H1 (cell line): ENCODE data around the gene RAD9B.

ENCODE experiments used
- BCL11A ChIP-seq, 2 experiments: IDR thresholded peaks; one replicate each; pipeline ENCODE4 v1.6.1; 2011; ENCODE audit warnings: low read depth in 2 of 2, low read length in 2 of 2, mild to moderate bottlenecking in 2 of 2
- CTCF ChIP-seq, 3 experiments: IDR thresholded peaks; 1 replicate in 2 of 3; 2 replicates in 1 of 3; pipeline versions ENCODE4 v1.5.1 to v1.6.1; 2011; ENCODE audit warnings: low read length in 3 of 3, mild to moderate bottlenecking in 3 of 3, inconsistent platforms in 2 of 3, low read depth in 1 of 3, moderate library complexity in 1 of 3; ENCODE audit not compliant: insufficient read depth in 1 of 3; ENCODE audit errors: control extremely low read depth in 1 of 3
- EP300 ChIP-seq, 2 experiments: IDR thresholded peaks; 1 replicate in 1 of 2; 2 replicates in 1 of 2; pipeline ENCODE4 v1.6.1; 2011 to 2012; ENCODE audit warnings: low read depth in 2 of 2, low read length in 2 of 2, mild to moderate bottlenecking in 2 of 2, borderline replicate concordance in 1 of 2, inconsistent platforms in 1 of 2, moderate library complexity in 1 of 2
- EZH2 ChIP-seq: fragments of 200-600 bp; sonication (generic); IDR thresholded peaks from 2 replicates; pipeline ENCODE4 v1.7.1; 2012; ENCODE audit warnings: low read depth, mild to moderate bottlenecking, moderate library complexity, low read length, inconsistent platforms; ENCODE audit not compliant: severe bottlenecking
- JUN ChIP-seq: IDR thresholded peaks from 2 replicates; pipeline ENCODE4 v1.6.1; 2011; ENCODE audit warnings: low read depth, mild to moderate bottlenecking, improper control_type of control experiment, low read length
- POLR2A ChIP-seq, 2 experiments: IDR thresholded peaks; 1 replicate in 1 of 2; 2 replicates in 1 of 2; pipeline ENCODE4 v1.6.1; 2011; ENCODE audit warnings: low read depth in 2 of 2, low read length in 2 of 2, mild to moderate bottlenecking in 2 of 2; ENCODE audit errors: control extremely low read depth in 1 of 2
- POLR2AphosphoS5 ChIP-seq: IDR thresholded peaks from 2 replicates; pipeline ENCODE4 v1.6.1; 2011; ENCODE audit warnings: low read depth, low read length
- SP2 ChIP-seq: IDR thresholded peaks from 2 replicates; pipeline ENCODE4 v1.6.1; 2012; ENCODE audit warnings: mild to moderate bottlenecking, low read length, inconsistent platforms
- TAF1 ChIP-seq: IDR thresholded peaks from 2 replicates; pipeline ENCODE4 v1.6.1; 2011; ENCODE audit warnings: mild to moderate bottlenecking, low read depth, low read length
- TEAD4 ChIP-seq: IDR thresholded peaks from 2 replicates; pipeline ENCODE4 v1.6.1; 2012; ENCODE audit warnings: low read depth, low read length, inconsistent platforms, mixed read lengths
- YY1 ChIP-seq: IDR thresholded peaks from 2 replicates; pipeline ENCODE4 v1.6.1; 2011; ENCODE audit warnings: low read depth, mild to moderate bottlenecking, low read length
- TF ChIP-seq, protein P1 (sequence below): IDR thresholded peaks from 2 replicates; pipeline ENCODE4 v1.6.1; 2012; ENCODE audit warnings: inconsistent platforms

DNA sequence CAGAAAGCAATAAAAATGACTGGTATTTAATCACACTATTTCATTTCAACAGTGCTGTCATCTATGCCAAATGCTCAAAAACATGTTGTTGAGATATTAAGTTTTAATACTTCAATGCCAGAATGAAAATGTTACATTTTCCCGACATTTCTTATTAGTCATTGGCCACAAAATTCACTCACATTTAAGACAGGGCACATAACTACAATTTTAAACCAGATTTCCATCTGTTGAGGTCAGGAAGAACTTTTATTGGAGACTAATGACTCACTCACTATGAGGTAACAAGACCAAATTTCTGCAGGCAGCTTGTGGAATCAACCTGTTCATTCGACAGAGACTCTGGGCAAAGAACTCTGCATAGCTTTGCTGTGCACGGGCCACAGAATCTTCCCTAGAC, 44.2 kb downstream of the RAD9B start:
- no peak for TF ChIP-seq POLR2AphosphoS5
- TF ChIP-seq POLR2A (IDR thresholded peaks at IDR 0.05; ENCODE audit: control extremely low read depth in 1 of 2, low read depth in 2 of 2, low read length in 2 of 2): no peak
- TF ChIP-seq CTCF (IDR thresholded peaks at IDR 0.05; ENCODE audit: control extremely low read depth in 1 of 3, insufficient read depth in 1 of 3, low read depth in 1 of 3, low read length in 3 of 3): no peak
- no peak for TF ChIP-seq TAF1
- no peak for TF ChIP-seq BCL11A (IDR thresholded peaks at IDR 0.05; ENCODE audit: low read depth in 2 of 2, low read length in 2 of 2)
- TF ChIP-seq EZH2: no peak
- no peak for TF ChIP-seq YY1
- no peak for TF ChIP-seq SP2
- TF ChIP-seq, protein P1, sequence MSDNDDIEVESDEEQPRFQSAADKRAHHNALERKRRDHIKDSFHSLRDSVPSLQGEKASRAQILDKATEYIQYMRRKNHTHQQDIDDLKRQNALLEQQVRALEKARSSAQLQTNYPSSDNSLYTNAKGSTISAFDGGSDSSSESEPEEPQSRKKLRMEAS: no peak
- TF ChIP-seq TEAD4: no peak
- no peak for TF ChIP-seq JUN
- no peak for TF ChIP-seq EP300 (IDR thresholded peaks at IDR 0.05; ENCODE audit: borderline replicate concordance in 1 of 2, low read depth in 2 of 2, low read length in 2 of 2)
